ENCODE measurements around the gene TTLL3. TPM values are rescaled to one million over a fixed set of nuclear protein-coding genes. Genes with fewer than 3 reads are reported as not detected.

Gene TTLL3
- total and polyA plus RNA-seq, 2 of the 8 experiments (the other 6 are each of a cell fraction or from before 2014, with no cell fraction given) = 5.9 to 8.9 TPM

GRCh38 chr3:9778143-9779074, 31.7 kb upstream of the TTLL3 start:
- Histone ChIP-seq H3K36me3 (ENCODE audit: control insufficient read depth in 2 of 4, insufficient read depth in 4 of 4, low read length in 3 of 4) (peaks cover 2 to 15% (median 11%) of the 10 kb centered on the region in 4 experiments; a peak in 6 of 8 replicates), H3K9me3 (ENCODE audit: insufficient read depth in 2 of 2, low read depth in 1 of 2, low read length in 1 of 2) (no peaks in the 10 kb centered on the region), H3K14ac (ENCODE audit: insufficient read length) (no peak overlapping the region), H3K27ac (ENCODE audit: low read depth, low read length) (no peak overlapping the region), H2BK20ac (ENCODE audit: low read length) (no peak overlapping the region), H3K4ac (replicated peaks; ENCODE audit: insufficient read length, low read depth, low read length) (no peak overlapping the region), H3K56ac (replicated peaks; ENCODE audit: insufficient read length, low read depth, low read length) (no peak overlapping the region), H3K79me1 (ENCODE audit: low read depth, low read length) (no peaks in the 10 kb centered on the region), H4K91ac (replicated peaks; ENCODE audit: insufficient read length, low read length) (no peak overlapping the region), H4K20me1 (replicated peaks in 1 of 2; ENCODE audit: control insufficient read depth in 1 of 2, insufficient read depth in 2 of 2, low read length in 2 of 2) (no peaks in the 10 kb centered on the region), H2BK120ac (replicated peaks; ENCODE audit: low read depth, low read length) (no peak overlapping the region), H2BK15ac (ENCODE audit: low read length) (no peak overlapping the region), H4K5ac (ENCODE audit: insufficient read length, low read depth, low read length) (no peak overlapping the region), H2BK5ac (ENCODE audit: low read depth, low read length) (no peak overlapping the region), H3K23ac (ENCODE audit: insufficient read length) (no peak overlapping the region), H2AFZ (ENCODE audit: low read length) (no peak overlapping the region), H3K27me3 (replicated peaks in 1 of 4; ENCODE audit: control insufficient read depth in 3 of 4, extremely low read depth in 1 of 4, insufficient read depth in 3 of 4, low read length in 3 of 4) (peaks cover 0 to 3% (median 0%) of the 10 kb centered on the region in 4 experiments; a peak in 1 of 7 replicates), H3K4me1 (replicated peaks in 1 of 4; ENCODE audit: control insufficient read depth in 3 of 4, insufficient read depth in 4 of 4, low read length in 3 of 4) (no peaks in the 10 kb centered on the region), H3K4me3 (ENCODE audit: extremely low read depth in 1 of 4, insufficient read depth in 2 of 4, low read depth in 3 of 4, low read length in 4 of 4) (no peak overlapping the region), H3K23me2 (ENCODE audit: low read depth, low read length) (no peaks in the 10 kb centered on the region; the same call in 1 of the 2 replicates), H2BK12ac (ENCODE audit: low read depth, low read length) (no peak overlapping the region), H2AK5ac (ENCODE audit: low read depth, low read length) (no peak overlapping the region), H3K4me2 (ENCODE audit: insufficient read depth in 1 of 2, low read depth in 2 of 2, low read length in 2 of 2) (no peak overlapping the region), H3K79me2 (ENCODE audit: control insufficient read depth in 1 of 2, insufficient read depth in 2 of 2, low read length in 2 of 2) (no peaks in the 10 kb centered on the region), H3K18ac (ENCODE audit: extremely low read depth, low read length) (no peak overlapping the region), H4K8ac (ENCODE audit: extremely low read depth, insufficient read depth, low read length) (no peak overlapping the region), H3K9ac (replicated peaks in 1 of 4; ENCODE audit: extremely low read depth in 1 of 4, low read depth in 3 of 4, low read length in 3 of 4) (no peak overlapping the region)
- ChIA-PET CTCF (ENCODE audit: partially characterized antibody) (no interaction called here), POLR2A (ENCODE audit: partially characterized antibody) (interaction anchor here (0.6 to 2.6 kb wide), 8 partner anchors 9 to 78 kb away, joined by 3 to 6 read pairs (median 4); partner anchors contain the start of genes ARPC4, BRPF1 and TADA3)
- 96% methylated on average over 5 of the region's 5 CpGs; no CpG with 5 or more reads in 1 of the 2 experiments for WGBS, 2 experiments (ENCODE audit: extremely low coverage in 1 of 2, insufficient coverage in 1 of 2, insufficient read length in 1 of 2, insufficient replicate concordance in 2 of 2, low coverage in 1 of 2, low lambda C conversion rate in 2 of 2, missing lambda C conversion rate in 1 of 2)
- DNase-seq (ENCODE audit: low read depth in 1 of 2, low spot score in 2 of 2) (no peak), FAIRE-seq (no peak)
- TF ChIP-seq ATF3 (IDR thresholded peaks at IDR 0.05; ENCODE audit: insufficient read depth, low read depth, low read length) = no peak
- TF ChIP-seq KDM1A (IDR thresholded peaks at IDR 0.05; ENCODE audit: borderline replicate concordance, low read length) = no peak
- no peak for TF ChIP-seq TAF1 (IDR thresholded peaks at IDR 0.05; ENCODE audit: low read depth, low read length)
- TF ChIP-seq SRF (IDR thresholded peaks at IDR 0.05; ENCODE audit: low read depth, low read length) = no peak

All from H1 (cell line).